ENCODE data around the gene CLNK. TPM values are rescaled to one million over a fixed set of nuclear protein-coding genes. Genes with fewer than 3 reads are reported as not detected.
"Not testable (repeated sequence)": the region's sequence is repeated elsewhere in the genome, so short reads cannot be mapped to it uniquely, and the experiment has no call there.

CLNK gene
- total and polyA plus RNA-seq, 7 donors = 0.44 TPM; not detected in 6

- Histone ChIP-seq H3K27me3 (no peaks in the 10 kb centered on the region), H3K36me3 (no peaks in the 10 kb centered on the region), H3K9me3 (no peaks in the 10 kb centered on the region), H3K4me1 (no peaks in the 10 kb centered on the region), H3K27ac (no peak overlapping the region), H3K4me3 (no peak overlapping the region)
- WGBS, 2 donors = 85 to 88% methylated on average over 2 of the region's 2 CpGs
- DNase-seq = no peak
- no peak for TF ChIP-seq POLR2AphosphoS5 (IDR thresholded peaks at IDR 0.05)
- TF ChIP-seq, protein P1, sequence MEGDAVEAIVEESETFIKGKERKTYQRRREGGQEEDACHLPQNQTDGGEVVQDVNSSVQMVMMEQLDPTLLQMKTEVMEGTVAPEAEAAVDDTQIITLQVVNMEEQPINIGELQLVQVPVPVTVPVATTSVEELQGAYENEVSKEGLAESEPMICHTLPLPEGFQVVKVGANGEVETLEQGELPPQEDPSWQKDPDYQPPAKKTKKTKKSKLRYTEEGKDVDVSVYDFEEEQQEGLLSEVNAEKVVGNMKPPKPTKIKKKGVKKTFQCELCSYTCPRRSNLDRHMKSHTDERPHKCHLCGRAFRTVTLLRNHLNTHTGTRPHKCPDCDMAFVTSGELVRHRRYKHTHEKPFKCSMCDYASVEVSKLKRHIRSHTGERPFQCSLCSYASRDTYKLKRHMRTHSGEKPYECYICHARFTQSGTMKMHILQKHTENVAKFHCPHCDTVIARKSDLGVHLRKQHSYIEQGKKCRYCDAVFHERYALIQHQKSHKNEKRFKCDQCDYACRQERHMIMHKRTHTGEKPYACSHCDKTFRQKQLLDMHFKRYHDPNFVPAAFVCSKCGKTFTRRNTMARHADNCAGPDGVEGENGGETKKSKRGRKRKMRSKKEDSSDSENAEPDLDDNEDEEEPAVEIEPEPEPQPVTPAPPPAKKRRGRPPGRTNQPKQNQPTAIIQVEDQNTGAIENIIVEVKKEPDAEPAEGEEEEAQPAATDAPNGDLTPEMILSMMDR (IDR thresholded peaks at IDR 0.05) = no peak
- no peak for TF ChIP-seq EP300 (IDR thresholded peaks at IDR 0.05)
- no peak for TF ChIP-seq POLR2A (IDR thresholded peaks at IDR 0.05)
- intact Hi-C loops (cut with DNase I) = no loop called here
These were observed 61.8 kb downstream of the CLNK start for GRCh38 chr4:10622728-10623127.

DNA sequence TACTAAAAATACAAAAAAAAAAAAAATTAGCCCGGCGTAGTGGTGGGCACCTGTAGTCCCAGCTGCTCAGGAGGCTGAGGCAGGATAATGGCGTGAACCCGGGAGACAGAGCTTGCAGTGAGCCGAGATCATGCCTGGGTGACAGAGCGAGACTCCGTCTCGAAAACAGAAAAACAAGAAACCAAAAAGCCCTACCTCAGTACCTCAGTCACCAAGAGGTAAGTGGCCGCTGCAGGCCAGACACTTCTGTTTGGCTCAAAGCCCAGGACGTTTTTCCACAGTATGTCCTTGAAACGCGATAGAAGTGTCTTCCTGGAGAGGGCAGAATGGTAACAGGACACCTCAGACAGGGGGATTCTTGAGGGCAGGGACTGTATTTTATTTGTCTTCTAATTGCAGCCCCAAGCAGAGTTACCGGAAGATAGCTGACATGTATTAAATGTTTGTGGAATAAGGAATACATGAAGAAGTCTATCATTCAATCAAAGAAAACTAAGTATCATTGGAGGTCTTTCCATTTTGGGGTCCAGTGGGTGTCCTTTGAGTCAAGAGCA, 63.6 kb downstream of the CLNK start:
- DNase-seq = no peak
- WGBS, 2 donors = 82 to 87% methylated on average over 13 of the region's 13 CpGs
- Histone ChIP-seq H3K27ac (no peak overlapping the region), H3K36me3 (no peaks in the 10 kb centered on the region), H3K4me3 (no peak overlapping the region), H3K9me3 (no peaks in the 10 kb centered on the region), H3K27me3 (no peaks in the 10 kb centered on the region), H3K4me1 (no peaks in the 10 kb centered on the region)
- TF ChIP-seq, protein P1 (IDR thresholded peaks at IDR 0.05) = no peak
- TF ChIP-seq EP300 (IDR thresholded peaks at IDR 0.05) (no peak), POLR2AphosphoS5 (IDR thresholded peaks at IDR 0.05) (no peak), POLR2A (IDR thresholded peaks at IDR 0.05) (no peak)
- intact Hi-C loops (cut with DNase I) = no loop called here

DNA sequence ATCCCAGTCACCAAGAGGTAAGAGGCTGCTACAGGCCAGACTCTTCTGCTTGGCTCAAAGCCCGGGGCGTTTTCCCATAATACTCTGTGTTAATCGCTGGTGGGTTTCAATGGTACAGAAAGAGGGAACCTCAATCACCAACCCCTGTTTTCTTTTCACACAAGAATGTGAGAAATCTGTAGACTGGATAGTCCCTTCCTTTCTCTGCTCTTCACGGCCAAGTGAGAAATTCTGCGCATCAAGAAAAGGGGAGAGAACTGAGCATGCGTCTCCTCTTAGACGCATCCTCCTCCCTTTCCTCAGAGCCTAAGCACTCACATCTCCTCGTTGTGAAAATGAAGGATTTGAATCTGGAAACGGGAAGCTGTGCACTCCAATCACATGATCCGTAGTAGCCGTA, 64.7 kb downstream of the CLNK start:
- Histone ChIP-seq H3K36me3 (no peaks in the 10 kb centered on the region), H3K9me3 (no peaks in the 10 kb centered on the region), H3K4me1 (no peaks in the 10 kb centered on the region), H3K27ac (no peak overlapping the region), H3K4me3 (no peak overlapping the region), H3K27me3 (no peaks in the 10 kb centered on the region)
- intact Hi-C loops (cut with DNase I) = no loop called here
- 93 to 94% methylated on average over 11 of the region's 11 CpGs for WGBS, 2 donors
- TF ChIP-seq POLR2A (IDR thresholded peaks at IDR 0.05) (no peak), POLR2AphosphoS5 (IDR thresholded peaks at IDR 0.05) (no peak), EP300 (IDR thresholded peaks at IDR 0.05) (no peak)
- TF ChIP-seq, protein P1 (IDR thresholded peaks at IDR 0.05) = no peak
- DNase-seq = no peak

- intact Hi-C loops (cut with DNase I) = no loop called here
- Histone ChIP-seq H3K4me1 (no peaks in the 10 kb centered on the region), H3K4me3 (no peak overlapping the region), H3K9me3 (no peaks in the 10 kb centered on the region), H3K27me3 (no peaks in the 10 kb centered on the region), H3K27ac (no peak overlapping the region), H3K36me3 (no peaks in the 10 kb centered on the region)
- DNase-seq = no peak
- WGBS, 2 donors = 8 to 33% methylated on average over 6 of the region's 6 CpGs
- TF ChIP-seq POLR2A (IDR thresholded peaks at IDR 0.05) (no peak), POLR2AphosphoS5 (IDR thresholded peaks at IDR 0.05) (no peak), EP300 (IDR thresholded peaks at IDR 0.05) (no peak)
- TF ChIP-seq, protein P1 (IDR thresholded peaks at IDR 0.05) = no peak
These were observed 65.3 kb downstream of the CLNK start for GRCh38 chr4:10619220-10619619.

DNA sequence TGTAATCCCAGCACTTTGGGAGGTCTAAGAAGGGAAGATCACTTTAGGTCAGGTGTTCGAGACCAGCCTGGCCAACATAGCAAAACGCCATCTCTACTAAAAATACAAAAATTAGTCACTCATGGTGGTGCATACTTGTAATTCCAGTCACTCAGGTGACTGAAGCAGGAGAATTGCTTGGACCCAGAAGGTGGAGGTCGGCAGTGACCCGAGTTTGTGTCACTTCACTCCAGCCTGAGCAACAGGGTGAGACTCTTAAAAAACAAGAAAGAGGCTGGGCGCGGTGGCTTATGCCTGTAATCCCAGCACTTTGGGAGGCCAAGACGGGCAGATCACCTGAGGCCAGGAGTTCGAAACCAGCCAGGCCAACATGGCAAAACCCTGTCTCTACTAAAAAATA, 69.6 kb downstream of the CLNK start:
- H3K4me3 ChIP-seq; H3K27me3 ChIP-seq; H3K9me3 ChIP-seq; DNase-seq; H3K4me1 ChIP-seq; H3K27ac ChIP-seq; H3K36me3 ChIP-seq; intact Hi-C loops (cut with DNase I): not testable (repeated sequence)
- 95 to 96% methylated on average over 8 of the region's 8 CpGs for WGBS, 2 donors
